HT1080 (cell line): ENCODE data around the gene FADD. TPM values are rescaled to one million over a fixed set of nuclear protein-coding genes. Genes with fewer than 3 reads are reported as not detected.

Source experiments
- total RNA-seq: library from RNA; depleted of rRNA; stranded (reverse); fragments of >200 nt; shearing (Covaris generic); gene quantifications from 2 replicates; pipeline ENCODE4 v1.2.3, GENCODE V29; 2014; rRNA removed

Gene FADD
- total RNA-seq, 1 experiment from 2014 or later: 81.0 TPM

Other genes with a start within 250 kb of the FADD start
- 0.13 and 0.26 TPM in 2 replicates for gene ANO1, start 125.0 kb upstream of the FADD start, total RNA-seq
- 27.7 and 28.2 TPM in 2 replicates for gene PPFIA1, start 67.4 kb downstream of the FADD start, total RNA-seq
- 154 and 179 TPM in 2 replicates for gene CTTN, start 195.2 kb downstream of the FADD start, total RNA-seq